A549 (cell line): Measurements from ENCODE around the gene LINC00305. TPM values are rescaled to one million over a fixed set of nuclear protein-coding genes. Genes with fewer than 3 reads are reported as not detected.

ENCODE experiments used
- ATAC-seq, 2 experiments: fragments of 200-7000 bp in 1 of 2; fragments of >200 bp in 1 of 2; cut with Nextera tagmentation in 1 of 2; cut with Tn5 transposase in 1 of 2; 3 replicates each; pipeline versions ENCODE4 v1.8.0 to v1.9.1; 2018 to 2020; ENCODE audit warnings: mild to moderate bottlenecking in 1 of 2, moderate library complexity in 1 of 2
- CTCF ChIA-PET: fragments of 300-600 bp; sonication (Branson Sonifier 250); formaldehyde crosslinking; extraction: SDS; loops from one replicate; lab custom pipeline; 2021; ENCODE audit warnings: antibody characterized with exemption, inconsistent platforms; lab: Yijun Ruan, JAX
- POLR2A ChIA-PET: fragments of 350-600 bp; formaldehyde crosslinking; extraction: SDS; loops from one replicate; lab custom pipeline; 2021; ENCODE audit warnings: antibody characterized with exemption, inconsistent platforms; lab: Yijun Ruan, JAX
- DNase-seq, 2 experiments: peaks; one replicate each; pipeline versions ENCODE4 v3.0.0 to v3.0.0-alpha.2; 2011 to 2016; ENCODE audit warnings: low read depth in 1 of 2, low spot score in 1 of 2
- FAIRE-seq: peaks from 2 replicates; lab custom pipeline; 2011; peaks lifted over from hg19 to GRCh38; lab: Jason Lieb, UNC
- H3K27ac ChIP-seq, 2 experiments: fragments of >200 bp; sonication (Bioruptor Twin); formaldehyde crosslinking; 3 replicates each; pipeline ENCODE4 v1.5.1; 2016 to 2017
- H3K4me1 ChIP-seq: fragments of >200 bp; sonication (Bioruptor Twin); formaldehyde crosslinking; 3 replicates; pipeline ENCODE4 v1.6.1; 2016
- H3K4me2 ChIP-seq: fragments of >200 bp; sonication (Bioruptor Twin); formaldehyde crosslinking; 3 replicates; pipeline ENCODE4 v1.6.1; 2016
- H3K4me3 ChIP-seq: fragments of >200 bp; sonication (Bioruptor Twin); formaldehyde crosslinking; 3 replicates; pipeline ENCODE4 v1.5.1; 2016
- H3K9me3 ChIP-seq: fragments of >200 bp; sonication (Bioruptor Twin); formaldehyde crosslinking; 3 replicates; pipeline ENCODE4 v1.6.1; 2016
- CBX8 ChIP-seq: fragments of 200-600 bp; sonication (generic); IDR thresholded peaks from 2 replicates; pipeline ENCODE4 v1.6.1; 2016
- CEBPB ChIP-seq, 2 experiments: fragments of >200 bp in 1 of 2; sonication (Bioruptor Twin) in 1 of 2; formaldehyde crosslinking in 1 of 2; IDR thresholded peaks; 2 replicates each; pipeline ENCODE4 v1.6.1; 2012 to 2016
- FOSB ChIP-seq: fragments of 250-450 bp; sonication (Bioruptor Pico); IDR thresholded peaks from 2 replicates; pipeline ENCODE4 v1.5.0; 2020; ENCODE audit warnings: mild to moderate bottlenecking, moderate library complexity
- KDM5A ChIP-seq: fragments of 200-600 bp; sonication (generic); IDR thresholded peaks from 2 replicates; pipeline ENCODE4 v1.6.1; 2016; ENCODE audit warnings: antibody characterized with exemption, mild to moderate bottlenecking
- MAX ChIP-seq: IDR thresholded peaks from 2 replicates; pipeline ENCODE4 v1.6.1; 2012
- MAZ ChIP-seq: fragments of 150-350 bp; IDR thresholded peaks from 2 replicates; pipeline ENCODE4 v1.6.1; 2014; ENCODE audit warnings: antibody characterized with exemption, low read depth, low read length, borderline replicate concordance
- MYC ChIP-seq: IDR thresholded peaks from 2 replicates; pipeline ENCODE4 v1.6.1; 2012; ENCODE audit warnings: mild to moderate bottlenecking, inconsistent platforms, low read length, improper control_type of control experiment, borderline replicate concordance
- PHF8 ChIP-seq: fragments of 200-600 bp; sonication (generic); IDR thresholded peaks from 2 replicates; pipeline ENCODE4 v1.6.1; 2016; ENCODE audit warnings: low read depth, mild to moderate bottlenecking, antibody characterized with exemption, moderate library complexity, borderline replicate concordance
- POLR2A ChIP-seq: IDR thresholded peaks from 2 replicates; pipeline ENCODE4 v1.6.1; 2012; ENCODE audit warnings: mild to moderate bottlenecking, low read length
- SREBF2 ChIP-seq: fragments of 450-650 bp; IDR thresholded peaks from 2 replicates; pipeline ENCODE4 v1.6.1; 2014; ENCODE audit warnings: mild to moderate bottlenecking, moderate library complexity
- ZNF302 ChIP-seq: fragments of 250-450 bp; sonication (Bioruptor Pico); IDR thresholded peaks from 2 replicates; pipeline ENCODE4 v1.9.0; 2021; ENCODE audit warnings: inconsistent platforms, mild to moderate bottlenecking, moderate library complexity
- WGBS: methylation state at CpG from one replicate; pipeline ENCODE4 v1.1.6; 2017; ENCODE audit errors: missing lambda C conversion rate; 5-methylcytosine and 5-hydroxymethylcytosine counted together
- polyA plus RNA-seq, 4 experiments: library from polyadenylated mRNA; depleted of rRNA in 3 of 4; stranded (reverse); fragments of >200 nt; fragmentation: RNase III in 1 of 4; extraction: RNeasy Plus Mini Kit Qiagen cat#74134 plus additional on column Dnase treatment in 1 of 4; gene quantifications; 2 replicates in 3 of 4; 3 replicates in 1 of 4; pipeline ENCODE4 v1.2.3, GENCODE V29; 2011 to 2017
- TF ChIP-seq, protein P1 (sequence below): fragments of 150-350 bp; IDR thresholded peaks from 2 replicates; pipeline ENCODE4 v1.6.1; 2014; ENCODE audit warnings: low read depth, mild to moderate bottlenecking, low read length
- TF ChIP-seq, protein P2 (sequence below): fragments of 250-450 bp; sonication (Bioruptor Pico); IDR thresholded peaks from 2 replicates; pipeline ENCODE4 v1.5.0; 2020; ENCODE audit warnings: low read depth, mild to moderate bottlenecking, moderate library complexity
- TF ChIP-seq, protein P3 (sequence below): fragments of >200 bp; sonication (Bioruptor Twin); formaldehyde crosslinking; IDR thresholded peaks from 3 replicates; pipeline ENCODE4 v1.5.1; 2016

LINC00305 gene
- polyA plus RNA-seq, 2 of the 4 experiments (the other 2 are of a cell fraction), result not detected

- Histone ChIP-seq H3K9me3 (no peaks in the 10 kb centered on the region), H3K4me2 (no peak overlapping the region), H3K4me1 (no peaks in the 10 kb centered on the region), H3K4me3 (no peak overlapping the region), H3K27ac (no peak overlapping the region)
- TF ChIP-seq ZNF302 (CRISPR knock-in tag), result no peak
- no peak for TF ChIP-seq PHF8
- TF ChIP-seq, protein P1, sequence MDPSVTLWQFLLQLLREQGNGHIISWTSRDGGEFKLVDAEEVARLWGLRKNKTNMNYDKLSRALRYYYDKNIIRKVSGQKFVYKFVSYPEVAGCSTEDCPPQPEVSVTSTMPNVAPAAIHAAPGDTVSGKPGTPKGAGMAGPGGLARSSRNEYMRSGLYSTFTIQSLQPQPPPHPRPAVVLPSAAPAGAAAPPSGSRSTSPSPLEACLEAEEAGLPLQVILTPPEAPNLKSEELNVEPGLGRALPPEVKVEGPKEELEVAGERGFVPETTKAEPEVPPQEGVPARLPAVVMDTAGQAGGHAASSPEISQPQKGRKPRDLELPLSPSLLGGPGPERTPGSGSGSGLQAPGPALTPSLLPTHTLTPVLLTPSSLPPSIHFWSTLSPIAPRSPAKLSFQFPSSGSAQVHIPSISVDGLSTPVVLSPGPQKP, result no peak
- TF ChIP-seq MAX, result no peak
- TF ChIP-seq, protein P2, sequence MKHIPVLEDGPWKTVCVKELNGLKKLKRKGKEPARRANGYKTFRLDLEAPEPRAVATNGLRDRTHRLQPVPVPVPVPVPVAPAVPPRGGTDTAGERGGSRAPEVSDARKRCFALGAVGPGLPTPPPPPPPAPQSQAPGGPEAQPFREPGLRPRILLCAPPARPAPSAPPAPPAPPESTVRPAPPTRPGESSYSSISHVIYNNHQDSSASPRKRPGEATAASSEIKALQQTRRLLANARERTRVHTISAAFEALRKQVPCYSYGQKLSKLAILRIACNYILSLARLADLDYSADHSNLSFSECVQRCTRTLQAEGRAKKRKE (CRISPR knock-in tag), result no peak
- TF ChIP-seq MAZ, result no peak
- TF ChIP-seq MYC, result no peak
- TF ChIP-seq CBX8, result no peak
- TF ChIP-seq POLR2A, result no peak
- no peak for TF ChIP-seq SREBF2
- TF ChIP-seq, protein P3, sequence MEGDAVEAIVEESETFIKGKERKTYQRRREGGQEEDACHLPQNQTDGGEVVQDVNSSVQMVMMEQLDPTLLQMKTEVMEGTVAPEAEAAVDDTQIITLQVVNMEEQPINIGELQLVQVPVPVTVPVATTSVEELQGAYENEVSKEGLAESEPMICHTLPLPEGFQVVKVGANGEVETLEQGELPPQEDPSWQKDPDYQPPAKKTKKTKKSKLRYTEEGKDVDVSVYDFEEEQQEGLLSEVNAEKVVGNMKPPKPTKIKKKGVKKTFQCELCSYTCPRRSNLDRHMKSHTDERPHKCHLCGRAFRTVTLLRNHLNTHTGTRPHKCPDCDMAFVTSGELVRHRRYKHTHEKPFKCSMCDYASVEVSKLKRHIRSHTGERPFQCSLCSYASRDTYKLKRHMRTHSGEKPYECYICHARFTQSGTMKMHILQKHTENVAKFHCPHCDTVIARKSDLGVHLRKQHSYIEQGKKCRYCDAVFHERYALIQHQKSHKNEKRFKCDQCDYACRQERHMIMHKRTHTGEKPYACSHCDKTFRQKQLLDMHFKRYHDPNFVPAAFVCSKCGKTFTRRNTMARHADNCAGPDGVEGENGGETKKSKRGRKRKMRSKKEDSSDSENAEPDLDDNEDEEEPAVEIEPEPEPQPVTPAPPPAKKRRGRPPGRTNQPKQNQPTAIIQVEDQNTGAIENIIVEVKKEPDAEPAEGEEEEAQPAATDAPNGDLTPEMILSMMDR, result no peak
- WGBS, result 2% methylated on average over 5 of the region's 5 CpGs
- ChIA-PET CTCF (interaction anchor here (0.6 kb wide), 1 partner anchor 1136 kb away, joined by 3 read pairs; no protein-coding TSS in a partner anchor), POLR2A (no interaction called here)
- no peak for DNase-seq
- FAIRE-seq, result no peak
- ATAC-seq, result no peak
These were observed 32.2 kb downstream of the LINC00305 start for GRCh38 chr18:64116571-64117175.

DNA sequence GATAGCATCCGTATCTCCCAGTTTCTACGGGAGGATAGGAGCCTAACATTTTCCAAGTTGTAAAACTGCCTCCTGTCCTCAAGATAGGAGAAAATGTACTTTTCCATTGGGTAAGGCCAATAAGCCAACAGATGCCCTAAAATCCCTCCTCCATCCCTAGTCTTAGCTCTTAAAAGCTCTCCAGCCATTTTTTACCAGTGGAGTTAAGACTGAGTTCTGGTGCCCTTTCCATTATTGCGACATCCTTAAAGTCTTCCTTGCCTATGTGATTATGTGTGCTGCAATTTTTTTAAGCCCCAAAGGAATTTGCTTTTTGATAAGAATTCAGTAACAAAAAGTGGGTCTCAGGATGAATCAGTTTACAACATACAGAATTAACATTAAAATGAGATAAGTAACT, 33.0 kb downstream of the LINC00305 start:
- CTCF ChIA-PET, result no interaction called here

GRCh38 chr18:64111950-64112349, 36.9 kb downstream of the LINC00305 start:
- Histone ChIP-seq H3K4me1 (no peaks in the 10 kb centered on the region), H3K4me3 (no peak overlapping the region), H3K9me3 (no peaks in the 10 kb centered on the region), H3K27ac (no peak overlapping the region), H3K4me2 (no peak overlapping the region)
- DNase-seq, result no peak
- CTCF ChIA-PET, result no interaction called here
- no peak for TF ChIP-seq KDM5A
- WGBS, result 43% methylated on average over 9 of the region's 9 CpGs
- no peak for FAIRE-seq
- no peak for ATAC-seq
- POLR2A ChIA-PET, result no interaction called here

More for the DNA sequence above, 33.0 kb downstream of the LINC00305 start:
- H3K4me2 ChIP-seq, result no peak overlapping the region
- ATAC-seq (no peak), DNase-seq (no peak), FAIRE-seq (no peak)
- POLR2A ChIA-PET, result no interaction called here
- H3K9me3 ChIP-seq, result no peaks in the 10 kb centered on the region
- no peak overlapping the region for H3K4me3 ChIP-seq
- no peaks in the 10 kb centered on the region for H3K4me1 ChIP-seq
- TF ChIP-seq CEBPB (IDR thresholded peaks at IDR 0.05), result 0 out of 4 replicates have a peak, but pooled peaks of 1 of the 2 experiments have one; percentile 7
- no peak for TF ChIP-seq FOSB (CRISPR knock-in tag)
- no peak overlapping the region for H3K27ac ChIP-seq
- WGBS, result 70% methylated on average over 3 of the region's 3 CpGs
